Left renal cortex interstitium (tissue), 4 donors: Measurements from ENCODE around the gene PRTFDC1. TPM values are rescaled to one million over a fixed set of nuclear protein-coding genes. Genes with fewer than 3 reads are reported as not detected.

Experiments used
- DNase-seq, 4 donors: peaks; one replicate each; pipeline ENCODE4 v3.0.0-alpha.2; 2013; ENCODE audit warnings: low read depth in 4 of 4, low spot score in 2 of 4, missing footprints in 1 of 4
- polyA plus RNA-seq, 4 donors: library from polyadenylated mRNA; unstranded; fragments of 120-200 nt; gene quantifications; one replicate each; pipeline ENCODE4 v1.2.1, GENCODE V29; 2013; ENCODE audit not compliant: insufficient read length in 4 of 4

PRTFDC1 gene
- polyA plus RNA-seq, 4 donors = 36.5 to 49.2 (median 44.0) TPM

DNA sequence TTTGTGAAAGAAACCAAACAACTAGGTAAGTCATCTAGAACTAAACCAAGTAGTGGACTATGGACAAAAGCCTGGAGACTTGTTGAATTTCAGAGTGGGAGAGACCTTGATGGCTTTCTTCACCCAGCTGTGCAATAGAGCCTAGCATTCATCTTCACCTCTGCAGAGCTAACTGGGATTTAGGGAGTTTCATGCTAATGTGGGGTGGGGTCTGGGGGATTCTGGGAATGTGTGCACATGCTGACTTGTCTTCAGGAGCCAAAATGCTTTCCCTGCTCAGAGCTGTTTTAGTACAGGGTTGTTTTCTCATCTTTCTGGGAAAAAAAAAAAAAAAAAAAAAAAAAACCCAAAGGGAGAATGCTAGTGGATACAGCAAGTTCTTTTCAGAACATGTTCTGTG, 147.4 kb downstream of the PRTFDC1 start:
- no peak for DNase-seq

DNA sequence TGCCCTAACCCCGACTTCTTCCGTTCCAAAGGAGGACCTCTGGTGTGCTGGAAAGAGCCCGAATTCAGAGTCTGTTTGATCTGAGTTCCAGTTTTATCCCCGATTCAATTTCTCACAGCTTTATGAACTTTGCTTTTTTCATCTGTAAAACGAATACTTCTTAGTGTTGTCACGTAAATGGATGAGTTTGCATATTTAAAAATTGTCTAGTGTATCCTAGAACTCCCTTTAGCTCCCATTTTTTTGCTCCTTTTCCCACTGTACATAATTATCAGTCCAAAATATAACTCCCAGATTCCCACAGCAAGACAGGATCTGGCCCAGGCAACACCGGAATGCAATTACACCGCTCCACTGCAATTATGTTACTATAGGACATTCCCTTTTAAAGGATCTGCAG, 148.0 kb downstream of the PRTFDC1 start:
- no peak for DNase-seq

GRCh38 chr10:24802378-24802777, 150.0 kb downstream of the PRTFDC1 start:
- no peak for DNase-seq

DNA sequence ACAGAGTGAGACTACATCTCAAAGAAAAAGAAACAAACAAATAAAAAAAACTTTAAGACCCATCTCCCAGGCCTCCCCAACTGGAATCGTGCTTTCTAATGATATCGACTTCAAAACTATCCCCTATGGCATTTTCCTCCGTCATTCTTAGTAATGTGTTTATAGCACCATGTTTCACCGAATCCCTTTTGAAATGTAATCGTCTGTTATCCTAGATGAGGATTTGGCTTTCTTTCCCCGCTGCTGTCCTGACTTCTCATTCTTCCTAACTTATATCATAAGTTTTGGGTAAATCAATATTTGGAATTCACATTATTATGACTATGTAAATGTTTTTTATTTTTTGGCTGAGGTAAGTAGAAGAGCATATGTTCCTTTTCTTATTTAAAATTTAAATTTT, 151.5 kb downstream of the PRTFDC1 start:
- DNase-seq = no peak

Other genes starting within 250 kb of the PRTFDC1 start
- gene ARHGAP21, start 228.7 kb downstream of the PRTFDC1 start, polyA plus RNA-seq = 10 to 100 TPM; 67.0 to 98.7 (median 84.0) TPM
- 1 to 10 TPM; 3.5 to 5.0 (median 4.5) TPM for gene ENKUR, start 63.6 kb upstream of the PRTFDC1 start, polyA plus RNA-seq
- 10 to 100 TPM; 13.8 to 16.8 (median 15.4) TPM for gene THNSL1, start 64.0 kb upstream of the PRTFDC1 start, polyA plus RNA-seq
- under 1 TPM; 0.27 to 0.35 (median 0.29) TPM for gene GPR158, start 222.4 kb upstream of the PRTFDC1 start, polyA plus RNA-seq